HL-60 (cell line): ENCODE measurements around the gene DCLRE1B.

Experiments
- GABPA ChIP-seq: IDR thresholded peaks from 2 replicates; pipeline ENCODE4 v1.6.1; 2012; ENCODE audit warnings: low read depth
- POLR2AphosphoS5 ChIP-seq: IDR thresholded peaks from 2 replicates; pipeline ENCODE4 v1.6.1; 2012; ENCODE audit warnings: low read depth
- SPI1 ChIP-seq: IDR thresholded peaks from 2 replicates; pipeline ENCODE4 v1.6.1; 2012; ENCODE audit warnings: low read depth, mild to moderate bottlenecking, borderline replicate concordance
- TF ChIP-seq, protein P1 (sequence below): IDR thresholded peaks from one replicate; pipeline ENCODE4 v1.5.1; 2011; ENCODE audit warnings: low read length, control low read depth, inconsistent platforms; ENCODE audit not compliant: insufficient read depth
- TF ChIP-seq, protein P2 (sequence below): IDR thresholded peaks from 2 replicates; pipeline ENCODE4 v1.6.1; 2012; ENCODE audit warnings: low read depth; ENCODE audit not compliant: insufficient replicate concordance

DNA sequence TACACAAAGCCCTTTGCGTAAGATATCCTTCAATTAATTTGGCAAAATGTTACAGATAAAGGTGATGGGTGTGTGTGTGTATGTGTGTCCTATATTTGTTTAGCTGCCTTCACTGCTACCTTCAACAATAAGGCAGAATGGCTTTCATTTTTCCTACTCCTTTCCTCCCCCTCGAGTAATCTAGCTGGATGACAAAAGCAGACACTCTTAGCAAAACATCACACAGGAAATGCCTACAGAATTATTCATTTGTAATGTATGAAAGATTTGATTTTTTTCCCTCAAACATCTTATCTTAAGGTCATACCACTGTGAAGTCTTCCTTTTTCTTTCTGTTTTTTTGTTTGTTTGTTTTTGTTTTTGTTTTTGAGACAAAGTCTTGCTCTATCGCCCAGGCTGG, 44.2 kb upstream of the DCLRE1B start:
- TF ChIP-seq, protein P1, sequence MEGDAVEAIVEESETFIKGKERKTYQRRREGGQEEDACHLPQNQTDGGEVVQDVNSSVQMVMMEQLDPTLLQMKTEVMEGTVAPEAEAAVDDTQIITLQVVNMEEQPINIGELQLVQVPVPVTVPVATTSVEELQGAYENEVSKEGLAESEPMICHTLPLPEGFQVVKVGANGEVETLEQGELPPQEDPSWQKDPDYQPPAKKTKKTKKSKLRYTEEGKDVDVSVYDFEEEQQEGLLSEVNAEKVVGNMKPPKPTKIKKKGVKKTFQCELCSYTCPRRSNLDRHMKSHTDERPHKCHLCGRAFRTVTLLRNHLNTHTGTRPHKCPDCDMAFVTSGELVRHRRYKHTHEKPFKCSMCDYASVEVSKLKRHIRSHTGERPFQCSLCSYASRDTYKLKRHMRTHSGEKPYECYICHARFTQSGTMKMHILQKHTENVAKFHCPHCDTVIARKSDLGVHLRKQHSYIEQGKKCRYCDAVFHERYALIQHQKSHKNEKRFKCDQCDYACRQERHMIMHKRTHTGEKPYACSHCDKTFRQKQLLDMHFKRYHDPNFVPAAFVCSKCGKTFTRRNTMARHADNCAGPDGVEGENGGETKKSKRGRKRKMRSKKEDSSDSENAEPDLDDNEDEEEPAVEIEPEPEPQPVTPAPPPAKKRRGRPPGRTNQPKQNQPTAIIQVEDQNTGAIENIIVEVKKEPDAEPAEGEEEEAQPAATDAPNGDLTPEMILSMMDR: no peak
- TF ChIP-seq POLR2AphosphoS5: no peak
- TF ChIP-seq, protein P2, sequence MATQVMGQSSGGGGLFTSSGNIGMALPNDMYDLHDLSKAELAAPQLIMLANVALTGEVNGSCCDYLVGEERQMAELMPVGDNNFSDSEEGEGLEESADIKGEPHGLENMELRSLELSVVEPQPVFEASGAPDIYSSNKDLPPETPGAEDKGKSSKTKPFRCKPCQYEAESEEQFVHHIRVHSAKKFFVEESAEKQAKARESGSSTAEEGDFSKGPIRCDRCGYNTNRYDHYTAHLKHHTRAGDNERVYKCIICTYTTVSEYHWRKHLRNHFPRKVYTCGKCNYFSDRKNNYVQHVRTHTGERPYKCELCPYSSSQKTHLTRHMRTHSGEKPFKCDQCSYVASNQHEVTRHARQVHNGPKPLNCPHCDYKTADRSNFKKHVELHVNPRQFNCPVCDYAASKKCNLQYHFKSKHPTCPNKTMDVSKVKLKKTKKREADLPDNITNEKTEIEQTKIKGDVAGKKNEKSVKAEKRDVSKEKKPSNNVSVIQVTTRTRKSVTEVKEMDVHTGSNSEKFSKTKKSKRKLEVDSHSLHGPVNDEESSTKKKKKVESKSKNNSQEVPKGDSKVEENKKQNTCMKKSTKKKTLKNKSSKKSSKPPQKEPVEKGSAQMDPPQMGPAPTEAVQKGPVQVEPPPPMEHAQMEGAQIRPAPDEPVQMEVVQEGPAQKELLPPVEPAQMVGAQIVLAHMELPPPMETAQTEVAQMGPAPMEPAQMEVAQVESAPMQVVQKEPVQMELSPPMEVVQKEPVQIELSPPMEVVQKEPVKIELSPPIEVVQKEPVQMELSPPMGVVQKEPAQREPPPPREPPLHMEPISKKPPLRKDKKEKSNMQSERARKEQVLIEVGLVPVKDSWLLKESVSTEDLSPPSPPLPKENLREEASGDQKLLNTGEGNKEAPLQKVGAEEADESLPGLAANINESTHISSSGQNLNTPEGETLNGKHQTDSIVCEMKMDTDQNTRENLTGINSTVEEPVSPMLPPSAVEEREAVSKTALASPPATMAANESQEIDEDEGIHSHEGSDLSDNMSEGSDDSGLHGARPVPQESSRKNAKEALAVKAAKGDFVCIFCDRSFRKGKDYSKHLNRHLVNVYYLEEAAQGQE: no peak
- TF ChIP-seq SPI1: no peak
- no peak for TF ChIP-seq GABPA
